ENCODE measurements around the gene PEX11G.

DNA sequence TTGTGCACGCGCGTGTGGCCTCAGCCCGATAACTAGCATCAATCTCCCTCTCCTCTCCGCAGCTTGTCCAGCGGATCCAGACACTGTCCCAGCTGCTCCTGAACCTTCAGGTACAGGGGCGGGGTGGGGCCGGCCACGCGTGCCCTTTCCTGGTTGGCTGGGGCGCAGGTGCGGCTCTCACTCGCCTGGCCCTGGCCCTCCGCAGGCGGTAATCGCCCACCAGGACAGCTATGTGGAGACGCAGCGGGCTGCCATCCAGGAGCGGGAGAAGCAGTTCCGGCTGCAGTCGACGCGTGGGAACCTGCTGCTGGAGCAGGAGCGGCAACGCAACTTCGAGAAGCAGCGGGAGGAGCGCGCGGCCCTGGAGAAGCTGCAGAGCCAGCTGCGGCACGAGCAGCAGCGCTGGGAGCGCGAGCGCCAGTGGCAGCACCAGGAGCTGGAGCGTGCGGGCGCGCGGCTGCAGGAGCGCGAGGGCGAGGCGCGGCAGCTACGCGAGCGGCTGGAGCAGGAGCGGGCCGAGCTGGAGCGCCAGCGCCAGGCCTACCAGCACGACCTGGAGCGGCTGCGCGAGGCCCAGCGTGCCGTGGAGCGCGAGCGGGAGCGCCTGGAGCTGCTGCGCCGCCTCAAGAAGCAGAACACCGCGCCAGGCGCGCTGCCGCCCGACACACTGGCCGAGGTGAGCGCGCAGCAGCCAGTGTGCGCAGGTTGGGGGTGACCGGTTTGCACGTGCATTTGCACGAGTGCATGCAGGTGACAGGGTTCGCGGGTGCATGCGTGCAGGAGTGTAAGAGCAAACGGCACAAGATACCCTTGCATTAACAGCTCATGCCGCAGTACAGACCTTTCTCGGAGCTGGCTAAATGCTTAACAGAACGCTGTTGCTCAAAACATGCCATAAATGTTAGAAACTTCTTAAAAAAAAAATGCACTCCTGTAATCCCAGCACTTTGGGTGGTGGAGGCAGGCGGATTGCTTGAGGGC lies 21.5 kb downstream of the PEX11G start:
- TF ChIP-seq SIN3A (IDR thresholded peaks at IDR 0.05; ENCODE audit: borderline replicate concordance, insufficient read depth, low read depth, low read length) (no peak), CTCF (IDR thresholded peaks at IDR 0.05) (no peak), POLR2AphosphoS5 (IDR thresholded peaks at IDR 0.05; ENCODE audit: low read depth, low read length) (no peak)
